Measurements from ENCODE around the gene SHF. TPM values are rescaled to one million over a fixed set of nuclear protein-coding genes. Genes with fewer than 3 reads are reported as not detected.
"Not testable (repeated sequence)": the region's sequence is repeated elsewhere in the genome, so short reads cannot be mapped to it uniquely, and the experiment has no call there.

Gene SHF
- total RNA-seq (15.4 and 16.9 TPM in 2 replicates), polyA plus RNA-seq (0.76 and 1.6 TPM in 2 replicates), polyA minus RNA-seq (4.1 and 8.0 TPM in 2 replicates)
- total RNA-seq (2013) = 2.2 TPM

- Mint-ChIP-seq H3K27me3 (peaks cover 7% of the 10 kb centered on the region), H3K27ac (peak within 1 kb of the TSS; percentile 78), H3K4me3 (peak within 1 kb of the TSS; percentile 91), H3K9me3 (ENCODE audit: insufficient read depth) (no peaks in the 10 kb centered on the region), H3K4me1 (peaks cover 20% of the 10 kb centered on the region)
- WGBS (ENCODE audit: insufficient coverage) = 1% methylated on average over 39 of the region's 57 CpGs
- H3K4me1 ChIP-seq (ENCODE audit: control insufficient read depth in 2 of 2, insufficient read depth in 2 of 2, low read length in 2 of 2) = peaks cover 0 to 15% of the 10 kb centered on the region in 2 donors
- H3K4me3 ChIP-seq (ENCODE audit: control extremely low read depth in 1 of 5, extremely low read depth in 1 of 5, insufficient read depth in 1 of 5, low read depth in 2 of 5, low read length in 4 of 5) = peak within 1 kb of the TSS; percentile 32 to 98 (median 77)
- no peaks in the 10 kb centered on the region for H3K36me3 ChIP-seq (replicated peaks in 1 of 2; ENCODE audit: control extremely low read depth in 1 of 2, control insufficient read depth in 1 of 2, extremely low read depth in 1 of 2, insufficient read depth in 2 of 2, low read length in 1 of 2)
- peak within 1 kb of the TSS; percentile 84 for H2AFZ ChIP-seq (ENCODE audit: insufficient read depth, low read depth, low read length, poor library complexity, severe bottlenecking)
- intact Hi-C loops (cut with micrococcal nuclease) = loop anchor here (1.0 to 5.0 kb wide), 4 partner anchors 10 to 214 kb away; partner anchors contain the start of gene SORD
- no peaks in the 10 kb centered on the region for H3K79me2 ChIP-seq (ENCODE audit: control insufficient read depth, insufficient read depth, low read length)
- POLR2A ChIA-PET = interaction anchor here (0.6 to 4.1 kb wide), 5 partner anchors 11 to 214 kb away, joined by 4 to 48 read pairs (median 4); a partner anchor contains a TSS
- H3K4me2 ChIP-seq (replicated peaks; ENCODE audit: low read depth, low read length, poor library complexity, severe bottlenecking) = peak within 1 kb of the TSS; percentile 99
- CTCF ChIA-PET = interaction anchor here (0.6 to 4.7 kb wide), 7 partner anchors 9 to 283 kb away, joined by 3 to 23 read pairs (median 4); no protein-coding TSS in a partner anchor
- no peak for TF ChIP-seq CTCF (IDR thresholded peaks at IDR 0.05)
- TF ChIP-seq EZH2 (IDR thresholded peaks at IDR 0.05; ENCODE audit: borderline replicate concordance, insufficient read depth, low read depth, low read length, poor library complexity, severe bottlenecking) = no peak
- no peaks in the 10 kb centered on the region for H3K27me3 ChIP-seq (replicated peaks in 1 of 4; ENCODE audit: control extremely low read depth in 1 of 4, control insufficient read depth in 3 of 4, insufficient read depth in 4 of 4, low read length in 3 of 4)
- peak within 1 kb of the TSS; percentile 73 to 77 for H3K27ac ChIP-seq (ENCODE audit: low read length in 2 of 2)
- ATAC-seq (ENCODE audit: low read depth) (peak; percentile 79), DNase-seq (peak; percentile 87)
- H3K9me3 ChIP-seq (ENCODE audit: control extremely low read depth in 1 of 3, control insufficient read depth in 2 of 3, insufficient read depth in 1 of 3, low read length in 2 of 3) = peaks cover 0 to 3% (median 0%) of the 10 kb centered on the region in 3 donors
- H3K9ac ChIP-seq (ENCODE audit: low read length) = peak within 1 kb of the TSS; percentile 93
- no peaks in the 10 kb centered on the region for H4K20me1 ChIP-seq (ENCODE audit: control insufficient read depth, insufficient read depth, low read length, poor library complexity, severe bottlenecking)
Observed at GRCh38 chr15:45187894-45188830, at the start of gene SHF. TSS of gene SHF (minus strand) at chr15:45187966. CDS start at chr15:45187951, 15 bp downstream.

GRCh38 chr15:45236806-45237205 is 49.0 kb upstream of the SHF start:
- H3K36me3 ChIP-seq (replicated peaks in 1 of 2; ENCODE audit: control extremely low read depth in 1 of 2, control insufficient read depth in 1 of 2, extremely low read depth in 1 of 2, insufficient read depth in 2 of 2, low read length in 1 of 2); H3K4me3 Mint-ChIP-seq; H2AFZ ChIP-seq (ENCODE audit: insufficient read depth, low read depth, low read length, poor library complexity, severe bottlenecking); H3K4me1 Mint-ChIP-seq; H3K4me3 ChIP-seq (ENCODE audit: control extremely low read depth in 1 of 5, extremely low read depth in 1 of 5, insufficient read depth in 1 of 5, low read depth in 2 of 5, low read length in 4 of 5); H3K4me1 ChIP-seq (ENCODE audit: control insufficient read depth in 2 of 2, insufficient read depth in 2 of 2, low read length in 2 of 2); ATAC-seq (ENCODE audit: low read depth); H3K27me3 ChIP-seq (replicated peaks in 1 of 4; ENCODE audit: control extremely low read depth in 1 of 4, control insufficient read depth in 3 of 4, insufficient read depth in 4 of 4, low read length in 3 of 4); H3K9ac ChIP-seq (ENCODE audit: low read length); H3K79me2 ChIP-seq (ENCODE audit: control insufficient read depth, insufficient read depth, low read length); H4K20me1 ChIP-seq (ENCODE audit: control insufficient read depth, insufficient read depth, low read length, poor library complexity, severe bottlenecking); intact Hi-C loops (cut with micrococcal nuclease); H3K4me2 ChIP-seq (replicated peaks; ENCODE audit: low read depth, low read length, poor library complexity, severe bottlenecking); H3K27ac Mint-ChIP-seq; H3K27ac ChIP-seq (ENCODE audit: low read length in 2 of 2); CTCF ChIA-PET; DNase-seq; POLR2A ChIA-PET: not testable (repeated sequence)
- peaks cover 20% of the 10 kb centered on the region for H3K9me3 Mint-ChIP-seq (ENCODE audit: insufficient read depth)
- 68% methylated on average over 6 of the region's 6 CpGs for WGBS (ENCODE audit: insufficient coverage)
- H3K27me3 Mint-ChIP-seq = peaks cover 14% of the 10 kb centered on the region
- H3K9me3 ChIP-seq (ENCODE audit: control extremely low read depth in 1 of 3, control insufficient read depth in 2 of 3, insufficient read depth in 1 of 3, low read length in 2 of 3) = peaks cover 1 to 43% (median 36%) of the 10 kb centered on the region in 3 donors

Data from B cell (primary cell).